Inflammatory macrophage treated with lipopolysaccharide for 1 hour (primary cell): Measurements from ENCODE around the gene AADACL3.
"Not testable (repeated sequence)": the region's sequence is repeated elsewhere in the genome, so short reads cannot be mapped to it uniquely, and the experiment has no call there.

Experiments
- DNase-seq, 2 donors: peaks; one replicate each; pipeline ENCODE4 v3.0.0-alpha.2; 2020 to 2022

The AADACL3 gene

DNA sequence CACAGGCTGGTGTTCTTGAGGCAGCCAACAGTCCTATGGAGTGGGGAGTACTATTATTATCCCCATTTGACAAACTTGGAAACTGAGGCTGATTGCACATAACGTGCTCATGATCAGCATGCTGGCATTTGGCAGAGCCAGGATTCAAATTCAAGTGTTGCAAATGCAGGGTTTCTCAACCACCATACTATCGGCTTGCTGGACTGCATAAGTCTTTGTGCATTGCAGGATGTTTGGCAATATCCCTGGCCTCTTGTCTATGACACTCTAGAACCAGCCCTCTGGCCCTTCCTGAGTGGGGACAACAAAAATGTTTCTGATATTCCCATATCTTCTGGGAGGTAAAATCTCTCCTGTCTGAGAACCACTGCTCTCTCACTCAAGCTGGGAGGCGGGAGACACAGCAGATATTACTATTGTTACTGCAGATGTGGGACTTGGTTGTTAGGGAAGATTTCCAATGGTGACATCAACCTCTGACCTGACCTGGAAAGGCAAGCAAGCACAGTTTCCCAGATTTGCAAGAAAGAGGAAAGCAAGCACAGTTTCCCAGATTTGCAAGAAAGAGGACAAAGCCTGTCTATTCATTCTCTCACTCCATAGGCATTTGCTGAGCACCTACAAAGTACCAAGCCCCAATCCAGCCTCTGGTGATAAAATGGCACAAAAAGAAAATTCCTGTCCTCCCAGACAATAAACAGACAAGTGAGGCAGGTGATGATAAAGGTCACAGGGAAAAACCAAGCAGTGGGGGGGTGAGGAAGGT, 1.0 kb upstream of the AADACL3 start:
- no peak for DNase-seq

DNA sequence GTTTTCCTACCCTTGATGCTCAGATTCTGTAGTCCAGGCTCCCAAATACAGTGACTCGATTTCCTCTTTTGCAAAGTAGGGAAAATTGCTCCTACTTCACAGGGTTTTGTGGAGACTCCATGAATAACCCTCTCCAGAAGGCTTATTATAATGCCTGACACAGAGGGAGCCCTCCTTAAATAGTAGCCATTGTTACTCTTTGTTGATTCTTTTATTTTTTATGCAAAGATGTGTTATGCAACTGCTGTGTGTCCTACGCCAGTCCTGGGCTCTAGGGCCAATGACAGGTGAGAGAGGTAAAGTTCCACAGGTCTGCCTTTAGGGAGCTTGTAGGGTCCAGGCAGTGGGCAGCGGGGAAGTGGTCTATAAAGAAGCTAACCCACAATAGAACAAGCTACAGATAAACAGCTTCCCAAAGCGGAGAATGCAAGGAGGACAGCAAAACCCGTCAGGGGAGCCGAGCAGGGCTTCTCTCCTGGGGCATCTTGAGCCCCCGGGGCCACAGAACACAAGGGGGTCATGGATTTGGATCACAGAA, 1.5 kb downstream of the AADACL3 start:
- DNase-seq: no peak

DNA sequence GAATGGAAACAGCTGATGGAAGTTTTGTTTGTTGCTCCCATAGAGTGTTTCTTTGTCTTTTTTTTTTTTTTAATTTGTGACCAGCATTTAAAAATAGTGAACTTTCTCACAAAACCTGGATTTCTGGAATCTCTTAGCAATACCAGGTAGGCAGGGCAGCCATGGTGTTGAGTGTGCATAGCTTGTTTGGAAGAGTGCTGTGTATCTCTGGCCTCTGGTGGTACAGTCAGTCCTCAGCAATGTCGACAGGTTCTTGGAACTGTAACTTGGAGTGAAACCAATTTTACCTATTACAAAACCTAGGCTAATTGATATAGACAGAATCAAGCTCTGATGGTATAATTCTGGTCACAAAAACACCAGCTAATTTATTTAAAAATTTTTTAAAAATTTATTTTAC, 6.7 kb downstream of the AADACL3 start:
- DNase-seq: no peak

- no peak for DNase-seq
Measured at GRCh38 chr1:12728391-12728790, 12.5 kb downstream of the AADACL3 start.

- DNase-seq: no peak
Measured at GRCh38 chr1:12730156-12730555, 14.2 kb downstream of the AADACL3 start.

GRCh38 chr1:12731084-12731483, 15.2 kb downstream of the AADACL3 start:
- not testable (repeated sequence) for DNase-seq

DNA sequence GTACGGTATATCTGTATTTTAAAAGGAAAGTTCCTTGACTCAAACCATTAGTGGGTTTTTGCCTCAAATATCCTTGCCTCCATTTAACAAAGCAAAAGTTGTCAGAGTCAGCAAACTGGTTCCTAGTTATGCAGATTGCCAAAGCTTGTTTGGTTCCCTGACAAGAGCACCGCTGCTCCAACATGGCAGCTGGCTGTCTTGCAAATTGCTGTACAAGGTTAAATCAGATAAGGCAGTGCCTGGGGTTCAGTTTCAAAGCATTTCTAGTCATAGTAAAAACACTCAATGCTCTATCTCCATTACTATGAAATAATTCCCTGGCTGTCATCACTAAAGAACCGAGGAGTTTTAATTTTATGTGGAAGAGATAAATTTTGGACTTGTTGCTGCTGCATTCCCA, 18.7 kb downstream of the AADACL3 start:
- DNase-seq: no peak

GRCh38 chr1:12738934-12739333, 23.0 kb downstream of the AADACL3 start:
- DNase-seq: no peak

GRCh38 chr1:12739613-12740012, 23.7 kb downstream of the AADACL3 start:
- DNase-seq: no peak

- no peak for DNase-seq
Measured at GRCh38 chr1:12741946-12742345, 26.0 kb downstream of the AADACL3 start.

DNA sequence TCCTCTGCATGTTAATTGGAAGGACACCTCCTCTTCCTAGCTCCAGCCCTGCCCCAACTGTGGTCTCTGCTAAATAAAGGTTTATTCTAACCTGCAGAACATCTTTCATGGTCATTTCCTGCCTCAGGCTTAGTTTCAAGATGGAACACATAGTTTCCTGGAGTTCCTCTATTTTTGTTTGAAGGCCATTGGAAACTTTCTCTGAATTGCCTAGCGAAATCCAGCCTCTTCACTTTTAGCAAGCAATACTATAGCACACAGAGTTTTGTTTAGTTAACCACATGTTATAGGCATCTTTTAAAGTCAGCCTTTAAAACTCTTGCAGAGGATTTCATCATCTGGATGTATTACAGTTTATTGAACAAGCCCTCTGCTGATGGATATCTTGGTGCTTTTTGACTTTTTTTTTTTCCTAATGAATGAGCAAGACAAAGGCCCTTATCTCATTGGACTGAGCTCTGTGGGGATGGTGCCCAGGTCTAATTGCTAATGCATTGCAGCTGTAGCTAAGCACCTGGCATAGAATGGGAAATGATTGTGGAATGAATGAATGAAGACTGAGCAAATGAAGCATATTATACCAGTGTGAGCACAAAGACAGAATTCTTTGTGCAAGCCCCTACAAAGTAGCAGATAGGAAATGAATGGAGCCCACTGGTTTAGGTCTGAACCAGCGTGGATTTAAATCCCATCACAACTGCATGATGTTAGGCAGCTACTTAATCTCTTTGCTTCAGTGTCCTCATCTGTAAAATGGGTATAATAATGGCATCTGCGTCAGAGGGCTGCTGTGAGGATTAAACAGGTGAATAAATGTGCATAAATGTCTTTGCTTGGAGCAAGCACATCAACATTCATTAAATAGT, 29.4 kb downstream of the AADACL3 start:
- DNase-seq: no peak

GRCh38 chr1:12745992-12746323, 30.0 kb downstream of the AADACL3 start, which contains the start of gene CFAP107:
CFAP107 (plus strand) TSS chr1:12746200; CDS start chr1:12746431, 231 bp downstream.
- DNase-seq: no peak

DNA sequence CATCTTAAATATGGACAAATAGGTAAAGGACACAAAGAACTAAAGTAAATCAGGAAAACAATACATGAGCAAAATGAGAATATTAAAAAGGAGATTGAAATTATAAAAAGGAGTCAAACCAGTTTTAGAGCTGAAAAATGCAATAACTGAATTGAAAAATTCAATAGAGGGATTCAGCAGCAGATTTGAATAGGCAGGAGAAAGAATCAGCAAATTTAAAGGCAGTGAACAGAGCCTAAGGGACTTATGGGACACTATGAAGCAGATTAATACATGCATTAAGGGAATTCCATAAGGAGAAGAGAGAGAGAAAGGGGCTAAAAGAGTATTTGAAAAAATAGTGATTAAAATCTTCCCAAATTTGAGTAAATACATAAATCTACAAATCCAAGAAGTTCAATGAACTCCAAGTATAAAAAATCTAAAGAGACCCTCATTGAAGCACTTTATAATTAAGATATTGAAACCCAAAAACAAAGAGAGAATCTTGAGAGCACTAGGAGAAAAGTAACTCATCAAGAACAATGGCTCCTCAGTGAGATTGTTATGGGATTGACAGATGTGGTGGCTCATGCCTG, 33.0 kb downstream of the AADACL3 start:
- no peak for DNase-seq

DNA sequence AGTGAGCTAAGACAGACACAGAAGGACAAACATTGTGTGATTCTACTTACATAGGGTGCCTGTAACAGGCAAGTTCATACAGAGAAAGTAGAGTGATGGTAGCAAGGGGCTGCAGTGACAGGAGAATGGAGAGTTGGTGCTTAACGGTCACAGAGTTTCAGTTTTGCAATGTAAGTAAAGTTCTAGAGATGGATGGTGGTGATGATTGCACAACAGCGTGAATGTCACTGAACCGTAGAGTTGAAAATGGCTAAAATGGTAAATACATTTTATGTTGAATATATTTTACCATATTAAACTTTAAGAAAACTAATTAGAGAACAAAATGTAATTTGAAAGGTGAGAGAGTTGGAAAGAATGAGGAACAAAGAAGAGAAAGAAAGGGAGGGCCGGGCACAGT, 38.8 kb downstream of the AADACL3 start:
- DNase-seq: no peak

DNA sequence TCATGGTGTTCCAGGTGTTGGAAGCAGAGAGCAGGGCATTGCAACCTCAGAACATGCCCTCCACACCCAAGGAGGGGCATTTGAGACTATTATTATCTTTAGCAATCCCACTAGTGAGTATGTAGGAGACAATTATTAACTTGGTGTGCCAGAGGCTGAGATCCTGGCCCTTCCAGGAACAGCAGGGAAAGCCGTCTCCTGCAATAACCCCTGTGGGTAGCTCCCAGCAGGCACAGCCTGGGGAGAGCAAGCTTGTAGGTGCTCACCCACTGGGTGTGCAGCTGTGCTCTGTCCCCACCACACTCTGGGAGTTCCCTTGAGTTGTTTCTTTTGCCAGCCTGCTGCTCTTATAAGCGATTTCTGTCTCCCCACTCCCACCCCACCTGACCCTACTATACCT, 40.4 kb downstream of the AADACL3 start:
- DNase-seq: no peak

GRCh38 chr1:12756768-12757413, 41.0 kb downstream of the AADACL3 start:
- no peak for DNase-seq

DNA sequence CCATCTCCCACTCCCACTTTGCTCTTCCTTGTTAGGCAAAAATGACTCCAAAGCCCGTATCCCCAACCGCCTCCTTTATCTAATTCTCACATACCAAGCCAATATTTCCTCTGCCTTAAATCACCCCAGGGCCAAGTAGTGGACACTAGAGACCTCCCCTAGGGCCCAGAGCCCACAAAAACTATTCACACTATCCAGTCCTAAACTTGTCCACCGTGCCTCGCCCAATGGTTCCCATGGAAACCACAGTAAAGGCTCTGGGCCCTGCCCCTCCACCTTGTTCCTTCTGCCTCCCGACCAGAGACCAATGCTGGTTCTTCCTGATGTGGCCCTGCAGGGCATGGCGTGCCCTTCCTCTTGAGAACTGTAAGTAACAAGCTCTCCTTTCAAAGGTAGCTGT, 41.9 kb downstream of the AADACL3 start:
- no peak for DNase-seq

DNA sequence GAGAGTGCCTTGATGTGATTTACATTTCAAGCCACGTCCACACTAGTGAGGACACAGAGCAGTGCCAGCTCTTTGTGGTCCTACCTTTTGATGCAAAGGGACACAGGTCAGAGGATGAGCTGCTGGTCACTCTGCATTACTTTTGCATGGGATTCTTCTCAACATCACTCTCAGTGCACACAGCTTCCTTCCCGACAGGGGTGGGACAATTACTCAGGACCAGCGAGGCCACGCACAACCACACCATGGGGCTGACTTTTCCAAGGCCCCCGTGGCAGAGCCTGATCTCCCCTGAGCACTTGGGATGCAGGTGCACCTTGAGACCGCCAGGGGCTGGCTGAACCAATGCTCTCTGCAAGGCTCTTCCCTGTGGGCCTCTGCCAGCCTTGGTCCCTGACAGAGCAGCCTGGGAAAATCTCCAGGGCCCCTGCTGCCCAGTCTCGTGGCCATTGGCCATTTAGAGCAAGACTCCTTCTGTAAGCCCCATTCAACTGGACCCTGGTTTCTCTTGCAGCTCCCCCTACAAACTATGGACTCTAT, 44.4 kb downstream of the AADACL3 start:
- DNase-seq: no peak

- DNase-seq: no peak
Measured at GRCh38 chr1:12761781-12762180, 45.9 kb downstream of the AADACL3 start.

DNA sequence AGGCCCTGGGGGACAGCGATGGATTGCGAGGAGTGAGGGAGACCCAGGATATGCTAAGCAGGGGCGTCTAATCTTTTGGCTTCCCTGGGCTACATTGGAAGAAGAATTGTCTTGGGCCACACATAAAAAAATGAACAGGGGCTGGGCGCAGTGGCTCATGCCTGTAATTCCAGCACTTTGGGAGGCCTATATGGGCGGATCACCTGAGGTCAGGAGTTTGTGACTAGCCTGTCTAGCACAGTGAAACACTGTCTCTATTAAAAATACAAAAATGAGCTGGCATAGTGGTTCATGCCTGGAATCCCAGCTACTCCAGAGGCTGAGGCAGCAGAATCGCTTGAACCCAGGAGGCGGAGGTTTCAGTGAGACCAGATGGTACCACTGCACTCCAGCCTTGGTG, 46.9 kb downstream of the AADACL3 start:
- DNase-seq: no peak

- DNase-seq: no peak
Measured at GRCh38 chr1:12763479-12763878, 47.6 kb downstream of the AADACL3 start.

GRCh38 chr1:12764016-12764415, 48.1 kb downstream of the AADACL3 start:
- no peak for DNase-seq

- DNase-seq: no peak
Measured at GRCh38 chr1:12769031-12769430, 53.1 kb downstream of the AADACL3 start.
